ENCODE measurements around the gene ZNF780A.
A peak's percentile ranks its signal among the peaks of the same experiment; 100 is the strongest.
"Not testable (repeated sequence)": the region's sequence is repeated elsewhere in the genome, so short reads cannot be mapped to it uniquely, and the experiment has no call there.

ZNF780A gene

GRCh38 chr19:40081411-40081810 is 9.3 kb downstream of the ZNF780A start:
- DNase-seq: no peak

GRCh38 chr19:40080289-40080688 is 10.5 kb downstream of the ZNF780A start:
- no peak for DNase-seq

- DNase-seq: no peak
Observed at GRCh38 chr19:40078377-40078776, 12.4 kb downstream of the ZNF780A start.

GRCh38 chr19:40070058-40070457 is 20.7 kb downstream of the ZNF780A start:
- no peak for DNase-seq

GRCh38 chr19:40059624-40060023 is 31.1 kb downstream of the ZNF780A start:
- no peak for DNase-seq

- no peak for DNase-seq
Observed at GRCh38 chr19:40057166-40057565, 33.6 kb downstream of the ZNF780A start.

- no peak for DNase-seq
Observed at GRCh38 chr19:40056505-40056904, 34.2 kb downstream of the ZNF780A start.

- peak; percentile 55 to 74 for DNase-seq
Observed at GRCh38 chr19:40055832-40056504, 34.8 kb downstream of the ZNF780A start, which contains the start of gene ZNF780B. ZNF780B (minus strand) TSS chr19:40056231; CDS start chr19:40050332, 5,899 bp downstream.

GRCh38 chr19:40055049-40055448 is 35.7 kb downstream of the ZNF780A start:
- peak in 1 of 2 experiments; percentile 6 for DNase-seq

- DNase-seq: no peak
Observed at GRCh38 chr19:40054632-40055031, 36.1 kb downstream of the ZNF780A start.

GRCh38 chr19:40053491-40053890 is 37.3 kb downstream of the ZNF780A start:
- DNase-seq: no peak

GRCh38 chr19:40041718-40042117 is 49.0 kb downstream of the ZNF780A start:
- not testable (repeated sequence) for DNase-seq

- DNase-seq: not testable (repeated sequence)
Observed at GRCh38 chr19:40038047-40038446, 52.7 kb downstream of the ZNF780A start.

GRCh38 chr19:40035996-40036395 is 54.7 kb downstream of the ZNF780A start:
- no peak for DNase-seq

- no peak for DNase-seq
Observed at GRCh38 chr19:40033989-40034560, 56.7 kb downstream of the ZNF780A start.

- DNase-seq: no peak
Observed at GRCh38 chr19:40026597-40026970, 64.2 kb downstream of the ZNF780A start.

- DNase-seq: no peak
Observed at GRCh38 chr19:40025938-40026596, 64.7 kb downstream of the ZNF780A start.

- DNase-seq: no peak
Observed at GRCh38 chr19:40023969-40024368, 66.8 kb downstream of the ZNF780A start.

All from NCI-H2081 (cell line).